TTC549 (cell line): Measurements from ENCODE around the gene TNS2.

Source experiments
- FAIRE-seq: peaks from 2 replicates; lab custom pipeline; 2012; peaks lifted over from hg19 to GRCh38; lab: Jason Lieb, UNC

Gene TNS2

DNA sequence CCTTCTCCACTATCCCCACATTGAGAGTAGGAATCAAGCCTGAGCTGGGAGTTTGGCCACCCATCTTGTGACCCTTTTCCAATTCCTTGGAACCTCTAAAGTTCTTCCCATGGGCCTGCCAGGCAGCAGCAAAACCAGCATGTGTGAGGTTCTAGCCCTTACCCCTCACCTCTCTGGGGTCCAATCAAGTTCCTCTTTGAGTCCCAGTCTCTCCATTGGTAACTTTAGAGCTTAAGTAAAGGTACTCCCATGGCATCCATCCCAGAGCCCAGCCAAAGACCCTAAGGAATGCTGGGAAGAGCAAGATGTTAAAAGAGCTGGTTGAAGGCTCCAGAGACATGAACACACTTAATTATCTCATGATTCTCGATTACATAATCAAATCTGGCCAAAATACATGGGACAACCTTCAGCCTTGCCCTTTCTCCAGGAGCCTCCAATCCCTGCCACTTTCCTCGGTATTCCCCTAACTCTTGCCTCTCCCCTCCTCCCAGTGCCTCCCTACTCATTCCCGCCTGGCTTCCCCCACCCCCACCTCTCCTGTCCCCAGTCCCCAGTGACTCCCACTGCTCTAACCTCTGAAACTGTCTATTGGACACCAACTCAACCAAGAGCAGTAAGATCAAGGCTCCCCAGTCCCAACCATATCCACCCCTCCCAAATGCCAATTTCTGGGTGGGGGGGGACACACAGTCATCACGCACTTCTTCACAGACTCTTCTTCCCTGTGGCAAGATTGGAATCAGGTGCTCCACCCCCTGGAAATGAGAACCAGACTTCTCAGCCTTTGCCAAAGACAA is 4.8 kb upstream of the TNS2 start:
- FAIRE-seq, result no peak

DNA sequence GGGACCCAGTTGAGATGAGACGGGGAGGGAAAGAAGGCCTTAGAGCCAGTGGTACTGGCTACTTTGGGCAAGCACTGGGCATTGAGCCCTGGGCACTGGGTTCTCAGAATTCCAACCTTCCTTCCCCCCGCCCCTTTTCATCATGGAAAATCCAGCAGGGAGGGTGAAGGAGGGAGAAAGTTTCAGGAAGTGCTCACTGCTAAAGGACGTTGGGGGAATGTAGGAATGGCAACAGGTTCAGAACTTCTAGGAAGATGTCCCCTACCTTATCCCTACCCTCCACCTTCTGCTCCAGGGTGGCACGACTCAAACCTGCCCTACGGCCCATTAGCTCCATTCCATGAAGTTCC is 4.2 kb upstream of the TNS2 start:
- FAIRE-seq, result no peak

DNA sequence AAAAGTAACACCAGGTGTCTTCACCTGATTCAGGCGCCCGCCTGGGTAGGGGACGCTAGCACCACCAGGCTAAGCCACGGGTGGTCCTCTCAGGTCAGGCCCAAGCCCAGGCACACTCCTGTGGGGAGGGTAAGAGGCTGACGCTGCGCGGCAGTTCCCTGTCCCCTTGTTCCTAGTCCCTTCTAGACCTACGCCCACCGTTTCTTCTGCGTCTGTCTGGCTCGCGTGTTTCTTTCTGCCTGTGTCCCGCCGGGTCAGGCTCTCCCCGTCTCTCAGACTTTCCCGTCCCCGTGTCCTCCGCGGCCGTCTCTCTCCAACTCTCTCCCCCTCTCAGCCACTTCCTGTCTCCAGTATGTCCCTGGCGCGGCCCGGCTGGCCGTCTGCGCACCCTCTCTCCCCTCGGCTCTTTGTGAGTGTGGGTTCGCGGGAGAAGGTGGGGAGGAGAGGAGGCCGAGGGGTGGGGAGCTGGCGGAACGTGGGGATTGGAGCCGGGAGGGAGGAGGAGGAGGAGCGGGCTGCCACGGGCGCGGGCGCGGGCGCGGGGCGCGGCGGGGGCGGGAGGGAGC is 3.1 kb upstream of the TNS2 start:
- FAIRE-seq, result no peak

DNA sequence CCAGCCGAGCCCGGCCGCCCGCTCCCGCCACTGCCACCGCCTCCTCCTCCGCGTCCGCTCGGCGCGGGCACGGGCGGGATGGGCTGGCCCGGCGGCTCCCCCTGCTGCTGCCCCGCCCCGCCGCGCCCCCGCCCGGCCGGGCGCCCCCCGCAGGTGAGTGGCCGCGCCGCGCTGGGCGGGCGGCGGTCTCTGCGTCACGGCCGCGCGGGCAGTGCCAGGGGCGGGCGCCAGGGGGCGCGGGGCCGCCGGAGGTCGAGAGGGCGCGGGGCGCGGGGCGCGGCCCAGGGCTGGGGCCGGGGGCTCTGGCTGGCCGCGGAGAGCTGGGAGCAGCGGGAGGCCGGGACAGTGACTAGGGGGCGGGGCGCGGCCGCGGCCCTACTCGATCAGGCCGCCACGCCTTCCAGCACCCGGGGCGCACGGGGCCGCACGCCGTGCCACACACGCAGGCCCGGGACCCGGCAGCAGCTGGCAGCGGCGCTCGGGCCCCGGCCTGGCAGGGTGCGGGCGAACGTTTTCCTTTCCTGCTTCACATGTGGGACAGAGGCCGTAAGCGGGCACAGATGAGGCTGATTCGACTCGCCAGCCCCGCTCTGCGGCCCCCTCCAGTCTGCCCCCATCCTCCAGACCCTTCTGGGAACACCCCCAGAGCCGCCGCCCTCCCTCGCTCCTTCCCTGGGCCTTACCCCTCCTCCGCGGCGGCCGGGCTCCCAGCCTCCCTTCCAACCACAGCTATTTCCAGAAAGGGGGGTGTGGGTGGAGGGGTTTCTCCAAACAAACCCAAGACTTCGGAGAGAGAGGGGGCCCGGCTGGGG is 2.4 kb upstream of the TNS2 start:
- FAIRE-seq, result no peak

DNA sequence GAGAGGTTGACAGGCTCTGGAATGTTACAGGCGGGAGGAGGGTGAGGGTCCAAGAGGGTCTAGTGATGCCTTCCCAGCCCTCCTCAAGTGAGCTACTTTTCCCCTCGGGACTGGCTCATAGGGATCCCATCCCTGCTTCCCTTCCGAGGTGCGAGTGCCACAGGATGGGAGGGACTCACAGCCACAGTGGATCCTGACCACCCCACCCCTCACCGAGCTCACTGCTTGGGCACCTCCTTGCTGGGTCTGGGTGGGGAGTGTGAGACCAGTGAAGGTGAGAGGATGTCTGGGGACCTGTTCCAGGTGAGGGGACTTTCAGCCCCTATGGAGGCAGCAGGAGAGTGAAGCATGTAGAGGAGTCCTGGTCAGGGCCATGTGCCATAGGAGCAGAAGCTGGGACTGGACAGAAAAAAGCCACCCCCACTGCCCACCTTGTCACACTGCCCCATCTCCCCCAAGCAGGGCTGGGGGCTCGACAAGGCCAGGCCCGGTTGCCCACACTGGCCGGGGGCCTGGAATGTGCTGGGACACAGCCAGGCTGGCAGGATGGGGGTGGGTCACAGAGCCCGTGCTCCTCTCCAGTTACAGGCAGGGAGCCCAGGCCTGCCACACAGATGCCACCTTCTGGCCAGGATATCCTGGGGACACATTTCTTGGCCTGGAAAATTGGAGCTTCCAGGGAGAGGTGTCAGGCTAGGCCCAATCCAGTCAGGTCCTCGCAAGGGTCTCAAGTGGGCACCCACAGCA is 1.7 kb upstream of the TNS2 start:
- no peak for FAIRE-seq

- no peak for FAIRE-seq
Observed at GRCh38 chr12:53048780-53049401, 974 bp upstream of the TNS2 start.

DNA sequence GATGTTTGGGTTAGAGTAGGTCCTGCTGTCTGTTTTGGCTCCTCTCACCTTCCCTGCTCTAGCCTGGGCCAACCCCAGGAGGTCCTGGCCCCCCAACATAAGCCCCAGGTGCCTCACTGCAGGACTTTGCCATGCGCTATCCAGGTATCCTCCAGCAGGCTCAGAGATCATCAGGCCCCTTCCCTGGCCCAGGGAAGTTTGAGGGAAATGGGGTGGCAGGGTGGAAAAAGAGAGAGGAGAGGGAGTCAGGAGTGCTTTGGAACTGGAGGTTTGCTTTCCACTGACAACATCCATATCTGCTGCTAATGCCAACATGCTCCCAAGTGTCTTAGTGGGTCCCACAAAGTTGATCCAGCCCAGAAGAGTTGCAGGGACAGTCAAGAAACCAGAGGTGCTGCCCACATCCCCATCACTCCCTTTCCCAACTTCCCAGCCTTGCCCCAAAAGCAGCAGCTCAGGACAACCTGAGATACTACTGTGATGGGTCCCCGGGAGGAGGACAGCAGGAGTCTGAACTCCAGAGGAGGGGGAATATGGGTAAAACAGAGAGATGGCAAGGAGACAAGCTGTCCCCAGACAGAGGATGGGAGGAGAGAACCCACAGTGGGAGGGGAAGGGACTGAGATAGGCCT is 677 bp downstream of the TNS2 start:
- no peak for FAIRE-seq

DNA sequence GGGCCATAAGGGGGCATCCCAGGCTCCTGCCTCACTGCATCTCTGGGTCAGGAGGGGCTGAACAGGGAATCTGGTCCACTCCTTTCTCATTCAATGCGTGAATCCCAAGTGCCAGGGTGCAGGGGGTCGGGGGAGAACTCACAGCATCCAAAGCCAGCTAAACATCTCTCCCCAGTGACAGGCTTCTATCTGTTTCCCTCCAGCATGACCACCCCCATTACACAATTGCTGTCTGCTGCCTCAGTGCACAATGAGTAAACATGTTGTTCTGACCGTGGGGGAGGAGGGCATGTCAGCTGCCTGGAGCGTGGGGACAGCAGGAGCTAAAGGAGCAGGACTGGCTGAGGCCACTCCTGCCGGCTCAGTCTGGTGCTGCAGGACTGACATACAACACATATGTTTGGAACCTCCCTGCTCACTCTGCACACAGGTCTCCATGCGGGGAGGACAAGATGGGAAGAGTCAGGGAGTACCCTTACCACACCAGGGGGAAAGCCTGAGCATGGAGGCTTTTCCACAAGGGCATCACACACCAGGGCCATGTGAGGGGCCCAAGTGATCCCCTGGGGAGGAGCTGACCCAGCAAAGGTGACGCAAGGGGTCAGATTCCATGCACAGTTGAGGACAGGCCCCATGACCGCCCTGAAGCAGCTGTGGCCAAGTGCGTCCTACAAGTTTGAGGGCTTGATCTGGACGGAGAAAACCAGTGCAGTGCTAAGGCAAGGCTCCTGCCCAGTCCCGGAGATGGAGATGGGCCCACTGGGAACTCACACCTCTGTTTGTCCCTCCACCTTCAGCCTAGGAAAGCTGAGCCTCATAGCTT is 1.4 kb downstream of the TNS2 start:
- no peak for FAIRE-seq

- FAIRE-seq, result no peak
Observed at GRCh38 chr12:53051881-53052412, 2.1 kb downstream of the TNS2 start.

- FAIRE-seq, result no peak
Observed at GRCh38 chr12:53052419-53053217, 2.8 kb downstream of the TNS2 start.

- no peak for FAIRE-seq
Observed at GRCh38 chr12:53053218-53054111, 3.6 kb downstream of the TNS2 start.

GRCh38 chr12:53054112-53054878 is 4.4 kb downstream of the TNS2 start:
- no peak for FAIRE-seq

DNA sequence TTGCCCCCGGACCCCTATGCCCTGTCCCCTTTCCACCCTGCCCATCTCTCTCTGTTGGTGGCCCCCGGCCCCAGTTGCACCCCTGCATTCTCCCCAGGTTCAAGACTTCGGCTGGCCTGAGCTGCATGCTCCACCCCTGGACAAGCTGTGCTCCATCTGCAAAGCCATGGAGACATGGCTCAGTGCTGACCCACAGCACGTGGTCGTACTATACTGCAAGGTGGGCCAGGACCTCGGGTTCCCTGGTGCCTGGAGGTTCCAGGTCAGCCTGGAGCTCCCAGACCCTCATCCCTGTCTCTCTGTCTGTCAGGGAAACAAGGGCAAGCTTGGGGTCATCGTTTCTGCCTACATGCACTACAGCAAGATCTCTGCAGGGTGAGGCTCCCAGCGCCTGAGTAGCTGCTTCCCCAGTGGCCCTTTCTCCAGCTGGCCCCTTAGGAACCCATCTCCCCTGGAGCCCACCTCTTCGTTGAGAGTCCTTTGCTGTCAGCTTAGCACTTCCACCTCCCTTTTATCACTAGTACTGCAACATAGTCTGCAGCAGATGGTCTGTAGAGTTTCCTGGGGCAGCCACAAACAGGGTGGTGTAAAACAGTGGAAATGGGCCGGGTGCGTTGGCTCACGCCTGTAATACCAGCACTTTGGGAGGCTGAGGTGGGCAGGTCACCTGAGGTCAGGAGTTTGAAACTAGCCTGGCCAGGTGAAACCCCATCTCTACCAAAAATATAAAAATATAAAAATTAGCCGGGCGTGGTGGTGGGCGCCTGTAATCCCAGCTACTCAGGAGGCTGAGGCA is 5.8 kb downstream of the TNS2 start:
- FAIRE-seq, result no peak

GRCh38 chr12:53056296-53056695 is 6.4 kb downstream of the TNS2 start:
- no peak for FAIRE-seq

DNA sequence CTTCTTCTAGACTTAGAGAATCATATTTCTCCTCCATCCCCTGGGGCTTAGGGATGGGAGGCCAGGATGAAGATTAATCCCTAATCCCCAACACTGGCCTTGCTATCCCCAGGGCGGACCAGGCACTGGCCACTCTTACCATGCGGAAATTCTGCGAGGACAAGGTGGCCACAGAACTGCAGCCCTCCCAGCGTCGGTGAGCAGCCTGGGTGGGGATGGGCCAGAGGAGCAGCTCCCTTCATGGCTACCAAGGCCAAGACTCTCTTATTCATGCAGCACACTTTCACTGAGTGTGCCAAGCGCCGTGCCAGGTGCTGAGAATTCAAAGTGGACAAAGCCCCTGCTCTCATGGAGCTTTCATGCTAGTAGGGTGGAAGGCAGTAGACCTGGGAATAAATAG is 7.0 kb downstream of the TNS2 start:
- FAIRE-seq, result no peak

GRCh38 chr12:53057816-53058500 is 8.1 kb downstream of the TNS2 start:
- FAIRE-seq, result no peak
